GM12872 (cell line): Measurements from ENCODE around the gene GPX4.

ENCODE experiments used
- CTCF ChIP-seq: IDR thresholded peaks from 3 replicates; pipeline ENCODE4 v1.5.1; 2011; ENCODE audit warnings: low read depth, mild to moderate bottlenecking, low read length, moderate library complexity; ENCODE audit not compliant: insufficient read depth

Gene GPX4

GRCh38 chr19:1118999-1119398 lies 15.2 kb downstream of the GPX4 start:
- TF ChIP-seq CTCF: no peak

GRCh38 chr19:1119475-1120217 lies 15.9 kb downstream of the GPX4 start:
- no peak for TF ChIP-seq CTCF

- no peak for TF ChIP-seq CTCF
Observed at GRCh38 chr19:1121395-1121794, 17.6 kb downstream of the GPX4 start.

- TF ChIP-seq CTCF: no peak
Observed at GRCh38 chr19:1122021-1122971, 18.5 kb downstream of the GPX4 start.

- TF ChIP-seq CTCF: no peak
Observed at GRCh38 chr19:1122972-1123363, 19.2 kb downstream of the GPX4 start.

GRCh38 chr19:1123381-1123780 lies 19.6 kb downstream of the GPX4 start:
- no peak for TF ChIP-seq CTCF

GRCh38 chr19:1123885-1124677 lies 20.3 kb downstream of the GPX4 start:
- TF ChIP-seq CTCF: no peak
